HG03469 (cell line): ENCODE results near the gene PGP.

ENCODE experiments used
- ATAC-seq: cut with Tn5 transposase; IDR thresholded peaks from one replicate; pipeline ENCODE4 v1.9.1; 2021; ENCODE audit warnings: mild to moderate bottlenecking, moderate library complexity, moderate number of reproducible peaks; ENCODE audit not compliant: unreplicated experiment

PGP gene

DNA sequence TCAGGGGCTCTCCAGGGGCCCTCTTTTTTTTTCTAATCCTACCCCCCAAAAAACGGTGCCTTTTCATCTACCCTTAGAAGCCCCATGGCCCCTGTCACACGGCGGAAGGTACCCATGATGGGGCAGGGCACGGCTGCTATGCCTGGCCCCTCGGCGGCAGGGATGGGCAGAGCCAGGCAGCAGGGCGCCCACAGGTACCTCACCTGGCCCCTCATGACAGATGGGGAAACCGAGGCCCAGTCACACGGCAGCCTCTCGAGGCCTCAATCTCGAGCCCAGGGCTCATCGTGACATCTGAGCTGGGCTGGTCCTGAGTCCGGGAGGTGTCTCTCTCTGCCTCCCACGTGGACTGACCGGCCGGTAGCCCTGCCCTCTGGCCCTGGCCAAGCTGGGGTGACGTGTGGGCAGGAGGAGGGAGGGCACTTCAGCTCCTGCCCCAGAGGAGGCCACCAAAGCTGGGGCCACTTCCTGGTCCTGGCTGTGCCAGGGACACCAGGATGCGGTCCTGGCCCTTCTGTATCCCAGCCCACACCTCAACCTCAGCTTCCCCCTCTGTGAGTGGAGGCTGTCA lies 47.5 kb downstream of the PGP start:
- no peak for ATAC-seq

DNA sequence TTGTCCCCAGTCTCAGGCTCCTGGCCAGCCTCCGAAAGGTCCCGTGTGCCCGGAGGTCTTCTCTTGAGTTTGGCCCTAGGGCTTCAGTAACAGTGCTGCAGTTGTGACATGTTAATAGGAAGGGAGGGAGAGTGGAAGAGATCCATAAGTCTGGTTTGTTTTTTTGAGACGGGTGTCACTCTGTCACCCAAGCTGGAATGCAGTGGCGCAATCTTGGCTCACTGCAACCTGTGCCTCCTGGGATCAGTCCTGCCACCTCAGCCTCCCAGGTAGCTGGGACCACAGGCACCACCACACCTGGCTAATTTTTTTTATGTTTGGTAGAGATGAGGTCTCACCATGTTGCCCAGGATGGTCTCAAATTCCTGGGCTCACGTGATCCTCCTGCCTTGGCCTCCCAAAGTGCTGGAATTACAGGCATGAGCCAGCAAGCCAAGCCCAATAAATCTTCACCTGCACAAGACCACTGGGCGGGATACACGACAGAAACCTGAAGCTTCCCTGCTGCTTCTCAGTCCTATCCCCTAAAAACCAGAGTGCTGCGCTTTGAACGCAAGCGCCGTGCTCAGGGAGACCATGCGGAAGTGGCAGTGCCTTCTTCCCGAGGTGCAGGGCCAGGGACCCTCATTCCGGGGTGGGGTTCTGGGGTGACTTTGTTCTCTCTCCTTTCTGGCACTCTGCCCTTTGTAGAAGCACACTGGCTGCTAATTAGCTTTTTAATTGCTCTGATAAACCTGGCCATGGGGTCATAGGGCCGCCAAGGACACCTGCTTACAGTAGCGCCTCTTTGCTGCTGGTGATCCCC lies 48.2 kb downstream of the PGP start:
- ATAC-seq: no peak

- ATAC-seq: no peak
Measured at GRCh38 chr16:2165861-2166260, 48.8 kb downstream of the PGP start.

DNA sequence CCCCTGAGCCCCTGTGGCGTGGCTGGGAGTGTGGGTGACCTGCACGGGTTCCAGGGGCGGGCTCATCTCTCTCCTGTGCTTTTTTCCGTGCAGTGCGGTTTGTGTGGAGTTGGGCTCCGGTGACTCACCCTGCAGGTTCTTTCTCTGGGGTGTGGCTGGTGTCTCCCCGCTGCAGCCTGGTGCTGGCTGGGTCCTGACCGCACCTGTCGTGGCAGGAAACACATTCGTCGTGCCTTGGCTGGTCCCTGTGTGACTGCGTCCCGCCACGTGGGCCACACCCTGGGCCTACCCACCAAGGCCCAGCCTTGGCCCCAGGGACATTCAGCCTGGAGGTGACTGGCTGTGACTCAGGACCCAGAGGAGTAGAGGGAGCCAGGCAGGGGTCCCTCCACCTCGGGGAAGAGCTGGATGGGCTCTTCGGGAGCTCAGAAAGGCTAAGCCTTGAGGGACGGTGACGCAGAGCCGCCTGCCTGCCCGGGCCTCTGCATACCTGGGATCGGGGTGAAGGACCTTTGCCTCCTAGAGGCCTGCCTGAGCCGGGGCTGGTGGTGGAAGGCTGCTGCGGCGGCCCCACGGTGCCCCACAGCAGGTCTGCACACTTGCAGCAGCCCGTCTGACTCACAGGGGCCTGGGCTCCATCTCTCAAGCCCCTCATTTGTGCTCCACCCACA lies 51.3 kb downstream of the PGP start:
- no peak for ATAC-seq

DNA sequence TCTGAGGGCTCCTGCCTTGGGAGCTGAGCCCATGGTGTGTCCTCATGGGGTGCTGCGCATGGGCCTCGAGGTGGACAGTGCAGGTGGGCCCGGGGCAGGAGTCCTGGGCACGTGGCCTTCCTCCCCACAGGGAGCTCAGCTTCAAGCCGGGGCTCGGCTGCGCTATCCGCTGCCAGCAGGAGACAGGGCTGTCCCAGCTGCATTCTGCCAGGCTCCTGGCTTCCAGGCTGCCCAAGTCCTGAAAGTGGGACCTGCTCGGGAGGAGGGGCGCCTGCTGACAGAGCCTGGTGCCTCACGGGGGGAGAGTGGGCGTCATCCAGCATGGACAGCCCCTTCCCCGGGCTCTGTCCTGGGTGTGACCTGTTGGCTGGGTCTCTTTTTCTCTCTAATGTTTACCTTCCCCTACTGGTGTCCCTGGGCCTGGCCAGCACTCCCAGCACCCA lies 51.9 kb downstream of the PGP start:
- ATAC-seq: no peak

DNA sequence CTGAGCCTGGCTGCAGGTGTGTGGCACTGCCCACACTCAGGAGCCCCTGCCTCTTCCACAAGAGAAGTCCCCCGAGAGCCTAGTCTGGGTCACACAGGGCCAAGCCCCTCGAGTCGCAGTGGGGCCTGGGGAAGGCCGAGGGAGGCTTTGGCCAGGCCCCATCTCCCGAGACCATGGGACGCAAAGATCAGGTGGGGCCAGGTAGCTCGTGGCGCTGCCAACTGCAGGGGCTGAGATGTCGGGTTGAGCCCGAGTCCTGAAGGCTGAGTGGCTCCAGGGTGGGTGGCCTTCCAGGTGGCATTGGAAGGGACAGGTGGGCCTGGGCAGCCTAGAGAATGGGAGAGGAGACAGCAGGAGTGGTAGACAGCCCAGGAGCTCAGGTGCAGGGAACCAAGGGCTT lies 52.7 kb downstream of the PGP start:
- no peak for ATAC-seq
